ENCODE data around the gene COBL. TPM values are rescaled to one million over a fixed set of nuclear protein-coding genes. Genes with fewer than 3 reads are reported as not detected.
A peak's percentile ranks its signal among the peaks of the same experiment; 100 is the strongest.

The COBL gene
- total RNA-seq, 1 donor from 2014 or later, result not detected

DNA sequence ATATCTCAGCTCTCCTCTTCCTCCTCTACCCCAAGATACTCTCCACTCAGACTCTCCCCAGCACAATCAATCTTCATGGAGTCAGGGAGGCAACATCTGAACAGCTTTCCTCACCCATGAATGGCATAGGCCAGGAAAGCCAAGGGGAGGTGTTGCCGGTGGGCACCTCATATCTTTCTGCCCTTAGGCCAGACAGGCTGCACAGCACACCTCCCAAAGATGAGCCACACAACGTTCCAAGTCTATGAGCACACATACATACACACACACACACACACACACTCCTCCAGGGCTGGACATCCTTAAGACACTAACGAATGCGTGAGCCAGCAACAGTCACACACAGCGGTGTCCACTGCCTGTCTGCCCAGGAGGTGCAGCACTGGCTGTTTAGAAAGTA, 17.7 kb downstream of the COBL start:
- Mint-ChIP-seq H3K36me3 (ENCODE audit: unreplicated experiment) (no peaks in the 10 kb centered on the region), H3K4me1 (ENCODE audit: unreplicated experiment) (no peaks in the 10 kb centered on the region), H3K9me3 (ENCODE audit: unreplicated experiment) (no peaks in the 10 kb centered on the region), H3K27me3 (ENCODE audit: unreplicated experiment) (no peaks in the 10 kb centered on the region), H3K4me3 (ENCODE audit: unreplicated experiment) (no peak overlapping the region), H3K27ac (ENCODE audit: unreplicated experiment) (no peak overlapping the region)
- peak; percentile 51 for DNase-seq (ENCODE audit: extremely low spot score, unreplicated experiment)
- TF ChIP-seq, protein P1, sequence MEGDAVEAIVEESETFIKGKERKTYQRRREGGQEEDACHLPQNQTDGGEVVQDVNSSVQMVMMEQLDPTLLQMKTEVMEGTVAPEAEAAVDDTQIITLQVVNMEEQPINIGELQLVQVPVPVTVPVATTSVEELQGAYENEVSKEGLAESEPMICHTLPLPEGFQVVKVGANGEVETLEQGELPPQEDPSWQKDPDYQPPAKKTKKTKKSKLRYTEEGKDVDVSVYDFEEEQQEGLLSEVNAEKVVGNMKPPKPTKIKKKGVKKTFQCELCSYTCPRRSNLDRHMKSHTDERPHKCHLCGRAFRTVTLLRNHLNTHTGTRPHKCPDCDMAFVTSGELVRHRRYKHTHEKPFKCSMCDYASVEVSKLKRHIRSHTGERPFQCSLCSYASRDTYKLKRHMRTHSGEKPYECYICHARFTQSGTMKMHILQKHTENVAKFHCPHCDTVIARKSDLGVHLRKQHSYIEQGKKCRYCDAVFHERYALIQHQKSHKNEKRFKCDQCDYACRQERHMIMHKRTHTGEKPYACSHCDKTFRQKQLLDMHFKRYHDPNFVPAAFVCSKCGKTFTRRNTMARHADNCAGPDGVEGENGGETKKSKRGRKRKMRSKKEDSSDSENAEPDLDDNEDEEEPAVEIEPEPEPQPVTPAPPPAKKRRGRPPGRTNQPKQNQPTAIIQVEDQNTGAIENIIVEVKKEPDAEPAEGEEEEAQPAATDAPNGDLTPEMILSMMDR (IDR thresholded peaks at IDR 0.05), result no peak

DNA sequence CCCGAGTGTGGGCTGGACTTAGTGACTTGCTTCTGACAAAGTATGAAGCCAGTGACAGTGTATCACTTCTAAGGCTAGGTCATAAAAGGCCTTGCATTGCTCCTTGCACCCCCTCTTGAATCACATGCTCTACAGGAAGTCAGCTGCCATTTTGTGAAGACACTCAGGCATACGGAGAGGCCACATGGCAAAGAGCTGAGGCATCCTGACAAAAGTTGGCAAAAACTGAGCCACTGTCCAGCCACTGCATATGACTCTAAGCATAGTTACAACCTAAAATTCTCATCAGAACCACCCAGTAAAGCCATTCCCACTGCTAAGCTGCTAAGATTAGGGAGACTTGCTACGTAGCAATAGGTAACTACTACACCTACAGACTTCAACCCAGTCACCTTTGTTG, 18.6 kb downstream of the COBL start:
- TF ChIP-seq, protein P1 (IDR thresholded peaks at IDR 0.05), result no peak
- Mint-ChIP-seq H3K4me3 (ENCODE audit: unreplicated experiment) (no peak overlapping the region), H3K27me3 (ENCODE audit: unreplicated experiment) (no peaks in the 10 kb centered on the region), H3K27ac (ENCODE audit: unreplicated experiment) (no peak overlapping the region), H3K36me3 (ENCODE audit: unreplicated experiment) (no peaks in the 10 kb centered on the region), H3K9me3 (ENCODE audit: unreplicated experiment) (no peaks in the 10 kb centered on the region), H3K4me1 (ENCODE audit: unreplicated experiment) (no peaks in the 10 kb centered on the region)
- DNase-seq (ENCODE audit: extremely low spot score, unreplicated experiment), result peak; percentile 32

DNA sequence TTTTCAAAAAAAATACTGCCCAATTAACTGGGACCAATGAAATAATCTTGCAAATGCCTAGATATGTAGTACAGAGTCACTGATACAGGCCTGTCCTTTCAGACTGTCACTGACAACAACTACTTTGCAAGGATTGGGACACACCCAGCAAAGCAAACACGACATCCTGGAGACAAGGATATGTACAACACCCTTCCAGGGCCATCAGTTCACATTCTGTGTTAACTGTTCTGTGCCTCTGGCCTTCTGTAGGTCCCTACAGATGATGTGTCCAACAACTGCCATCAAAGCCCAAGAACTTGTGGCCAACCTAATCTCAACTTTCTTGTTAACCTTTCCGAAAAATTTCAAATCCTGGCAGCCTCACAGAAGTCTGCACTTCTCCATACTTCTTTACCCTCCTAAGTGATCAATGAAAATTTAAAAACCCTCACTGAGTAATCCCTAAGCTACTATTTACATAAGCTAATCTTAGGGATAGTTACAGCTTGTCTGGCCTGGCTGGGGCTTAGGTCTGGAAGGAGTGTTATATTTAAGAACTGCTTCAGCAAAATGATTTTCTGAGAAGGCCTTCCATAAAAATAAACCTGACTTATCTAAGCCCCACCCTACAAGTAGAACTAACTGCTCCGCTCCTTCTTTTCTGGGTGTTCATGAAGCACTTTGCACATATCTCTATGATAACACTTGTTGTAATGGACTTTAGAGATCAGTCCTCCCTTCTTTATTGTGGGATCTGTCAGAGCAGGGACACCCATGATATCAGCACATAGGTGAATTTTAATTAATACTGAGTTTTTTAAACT, 21.0 kb downstream of the COBL start:
- Mint-ChIP-seq H3K27ac (ENCODE audit: unreplicated experiment) (no peak overlapping the region), H3K4me1 (ENCODE audit: unreplicated experiment) (no peaks in the 10 kb centered on the region), H3K27me3 (ENCODE audit: unreplicated experiment) (peaks cover 2% of the 10 kb centered on the region), H3K4me3 (ENCODE audit: unreplicated experiment) (no peak overlapping the region), H3K36me3 (ENCODE audit: unreplicated experiment) (no peaks in the 10 kb centered on the region), H3K9me3 (ENCODE audit: unreplicated experiment) (no peaks in the 10 kb centered on the region)
- TF ChIP-seq, protein P1 (IDR thresholded peaks at IDR 0.05), result no peak
- DNase-seq (ENCODE audit: extremely low spot score, unreplicated experiment), result no peak

DNA sequence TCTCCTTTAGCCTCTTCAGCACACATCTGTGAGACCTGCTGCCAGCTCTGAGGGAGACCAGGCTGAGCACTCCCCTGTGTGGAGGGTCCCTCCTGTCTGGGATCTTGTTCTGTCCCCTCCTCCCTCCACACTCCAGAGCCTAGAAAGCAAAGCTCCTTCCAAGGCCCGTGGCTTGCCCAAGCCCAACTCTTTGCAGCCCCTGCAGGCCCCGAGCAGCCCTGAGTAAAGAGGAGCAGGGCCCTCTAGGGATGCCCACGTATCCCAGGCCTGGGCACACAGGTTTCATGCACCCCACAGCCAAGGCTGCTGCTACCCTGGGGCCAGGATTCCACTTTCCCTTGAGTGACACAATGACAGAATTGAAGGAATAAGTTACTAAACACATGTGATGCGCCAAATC, 24.0 kb downstream of the COBL start:
- Mint-ChIP-seq H3K27ac (ENCODE audit: unreplicated experiment) (no peak overlapping the region), H3K36me3 (ENCODE audit: unreplicated experiment) (no peaks in the 10 kb centered on the region), H3K4me3 (ENCODE audit: unreplicated experiment) (no peak overlapping the region), H3K4me1 (ENCODE audit: unreplicated experiment) (no peaks in the 10 kb centered on the region), H3K9me3 (ENCODE audit: unreplicated experiment) (no peaks in the 10 kb centered on the region), H3K27me3 (ENCODE audit: unreplicated experiment) (peaks cover 12% of the 10 kb centered on the region)
- no peak for DNase-seq (ENCODE audit: extremely low spot score, unreplicated experiment)
- TF ChIP-seq, protein P1 (IDR thresholded peaks at IDR 0.05), result no peak

DNA sequence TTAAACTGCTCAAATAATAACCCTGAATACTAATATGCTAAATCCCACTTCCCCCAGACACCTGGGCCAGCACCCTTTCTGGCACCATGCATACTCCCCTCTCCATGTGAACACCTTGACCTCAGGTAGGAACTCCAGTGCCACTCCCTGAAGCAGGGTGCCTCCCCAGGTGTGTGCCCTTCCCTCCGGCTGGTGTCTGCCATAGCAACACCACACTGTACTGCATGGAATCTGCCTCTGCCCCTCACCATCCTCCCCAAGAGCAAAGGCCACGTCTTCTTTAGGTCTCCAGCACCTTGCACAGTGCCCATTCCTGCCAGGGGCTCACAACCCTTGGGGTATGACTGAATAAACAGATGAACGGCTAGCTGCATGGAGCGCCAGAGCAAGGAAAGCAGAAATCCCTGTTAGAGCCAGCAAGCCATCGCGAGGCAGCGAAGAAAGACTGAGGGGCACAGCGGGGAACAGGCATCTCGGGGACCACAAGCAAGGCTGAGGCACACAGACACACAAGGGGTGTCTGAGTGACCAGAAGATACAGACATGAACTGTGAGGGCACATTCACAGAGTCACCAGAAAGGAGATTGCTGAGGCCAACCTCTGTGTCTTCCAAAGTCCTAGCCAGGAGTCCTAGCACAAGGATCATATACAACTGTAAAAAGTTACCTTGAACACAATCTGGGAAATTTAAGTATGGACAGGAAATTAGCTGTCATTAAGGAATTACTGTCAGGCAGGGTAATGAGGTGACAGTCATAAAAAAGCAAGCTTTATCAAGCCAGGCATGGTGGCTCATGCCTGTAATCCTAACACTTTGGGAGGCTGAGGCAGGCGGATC, 25.7 kb downstream of the COBL start:
- H3K4me3 Mint-ChIP-seq (ENCODE audit: unreplicated experiment), result no peak overlapping the region
- no peaks in the 10 kb centered on the region for H3K4me1 Mint-ChIP-seq (ENCODE audit: unreplicated experiment)
- peak; percentile 73 for DNase-seq (ENCODE audit: extremely low spot score, unreplicated experiment)
- H3K36me3 Mint-ChIP-seq (ENCODE audit: unreplicated experiment), result no peaks in the 10 kb centered on the region
- TF ChIP-seq, protein P1 (IDR thresholded peaks at IDR 0.05), result no peak
- peaks cover 12% of the 10 kb centered on the region for H3K27me3 Mint-ChIP-seq (ENCODE audit: unreplicated experiment)
- H3K9me3 Mint-ChIP-seq (ENCODE audit: unreplicated experiment), result no peaks in the 10 kb centered on the region
- H3K27ac Mint-ChIP-seq (ENCODE audit: unreplicated experiment), result no peak overlapping the region

All from osteocyte (in vitro differentiated cells).